ENCODE measurements around the gene GTF2IRD1.

Gene GTF2IRD1

GRCh38 chr7:74453322-74454011 lies at the start of gene GTF2IRD1:
GTF2IRD1 (plus strand) TSS chr7:74453906; CDS start chr7:74508081, 54,175 bp downstream.
- no peak for DNase-seq (ENCODE audit: low read depth)
- no peak for TF ChIP-seq CTCF (IDR thresholded peaks at IDR 0.05; ENCODE audit: control insufficient read depth, extremely low read depth, insufficient read depth)
- peak within 1 kb of the TSS; percentile 79 for H3K4me3 ChIP-seq (ENCODE audit: low read depth, low read length)

- no peak for DNase-seq (ENCODE audit: low read depth)
- no peak overlapping the region for H3K4me3 ChIP-seq (ENCODE audit: low read depth, low read length)
- TF ChIP-seq CTCF (IDR thresholded peaks at IDR 0.05; ENCODE audit: control insufficient read depth, extremely low read depth, insufficient read depth) = no peak
Observed at GRCh38 chr7:74404388-74404700, 49.4 kb upstream of the GTF2IRD1 start.

GRCh38 chr7:74404741-74405140 lies 49.0 kb upstream of the GTF2IRD1 start:
- TF ChIP-seq CTCF (IDR thresholded peaks at IDR 0.05; ENCODE audit: control insufficient read depth, extremely low read depth, insufficient read depth) = no peak
- H3K4me3 ChIP-seq (ENCODE audit: low read depth, low read length) = no peak overlapping the region
- no peak for DNase-seq (ENCODE audit: low read depth)

GRCh38 chr7:74405191-74405898 lies 48.4 kb upstream of the GTF2IRD1 start:
- no peak for DNase-seq (ENCODE audit: low read depth)
- H3K4me3 ChIP-seq (ENCODE audit: low read depth, low read length) = no peak overlapping the region
- peak; percentile 52 for TF ChIP-seq CTCF (IDR thresholded peaks at IDR 0.05; ENCODE audit: control insufficient read depth, extremely low read depth, insufficient read depth)

GRCh38 chr7:74405899-74406512 lies 47.7 kb upstream of the GTF2IRD1 start:
- no peak for DNase-seq (ENCODE audit: low read depth)
- TF ChIP-seq CTCF (IDR thresholded peaks at IDR 0.05; ENCODE audit: control insufficient read depth, extremely low read depth, insufficient read depth) = no peak

GRCh38 chr7:74407958-74408357 lies 45.7 kb upstream of the GTF2IRD1 start:
- no peak for DNase-seq (ENCODE audit: low read depth)
- no peak overlapping the region for H3K4me3 ChIP-seq (ENCODE audit: low read depth, low read length)
- TF ChIP-seq CTCF (IDR thresholded peaks at IDR 0.05; ENCODE audit: control insufficient read depth, extremely low read depth, insufficient read depth) = no peak

More at GRCh38 chr7:74405899-74406512, 47.7 kb upstream of the GTF2IRD1 start:
- no peak overlapping the region for H3K4me3 ChIP-seq (ENCODE audit: low read depth, low read length)

Measured in LNCaP clone FGC (cell line).